HG03064 (cell line): ENCODE data around the gene HIVEP3.

ENCODE experiments used
- ATAC-seq: cut with Tn5 transposase; IDR thresholded peaks from one replicate; pipeline ENCODE4 v1.9.1; 2021; ENCODE audit warnings: low read depth; ENCODE audit not compliant: unreplicated experiment

The HIVEP3 gene

DNA sequence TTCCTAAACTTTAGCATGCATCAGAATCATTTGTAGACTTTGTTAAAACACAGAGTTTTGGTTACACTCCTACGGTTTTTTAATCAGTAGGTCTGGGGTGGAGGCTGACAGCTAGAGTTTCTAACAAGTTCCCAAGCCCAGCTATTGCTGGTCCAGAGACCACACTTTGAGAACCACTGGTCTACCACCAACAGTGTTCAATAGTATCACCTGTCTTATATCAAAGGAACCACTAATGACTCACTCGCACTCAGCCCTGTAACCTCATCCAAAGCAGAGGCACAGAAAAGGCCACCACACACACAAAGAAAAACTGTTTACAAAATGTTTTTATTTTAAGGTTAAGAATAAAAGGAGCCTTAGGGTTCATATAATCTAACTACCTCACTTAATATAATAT, 68.7 kb downstream of the HIVEP3 start:
- no peak for ATAC-seq

DNA sequence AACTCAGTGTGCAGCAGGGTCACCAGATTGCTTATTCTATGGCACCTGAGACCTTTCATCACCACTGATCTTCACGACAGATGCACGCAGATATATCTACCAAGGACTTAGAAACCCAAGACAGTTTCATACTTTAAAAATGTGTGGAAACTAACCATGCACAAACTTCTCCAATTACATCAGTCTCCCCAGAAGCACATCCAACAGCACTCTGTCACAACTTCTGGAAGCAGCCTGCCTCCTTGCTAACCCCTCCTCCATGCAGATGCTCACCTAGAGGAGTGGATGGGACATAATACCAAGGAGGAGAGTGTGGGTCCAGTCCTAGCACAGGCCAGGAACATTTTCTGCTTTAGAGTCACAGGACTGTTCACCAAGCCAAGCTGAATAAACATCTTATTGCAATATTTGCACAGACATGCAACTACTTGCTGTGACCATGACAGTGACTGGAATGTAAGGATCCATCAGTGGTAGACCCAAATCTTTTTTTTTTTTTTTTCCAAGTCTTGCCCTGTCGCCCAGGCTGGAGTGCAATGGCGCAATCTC, 69.4 kb downstream of the HIVEP3 start:
- ATAC-seq: no peak

DNA sequence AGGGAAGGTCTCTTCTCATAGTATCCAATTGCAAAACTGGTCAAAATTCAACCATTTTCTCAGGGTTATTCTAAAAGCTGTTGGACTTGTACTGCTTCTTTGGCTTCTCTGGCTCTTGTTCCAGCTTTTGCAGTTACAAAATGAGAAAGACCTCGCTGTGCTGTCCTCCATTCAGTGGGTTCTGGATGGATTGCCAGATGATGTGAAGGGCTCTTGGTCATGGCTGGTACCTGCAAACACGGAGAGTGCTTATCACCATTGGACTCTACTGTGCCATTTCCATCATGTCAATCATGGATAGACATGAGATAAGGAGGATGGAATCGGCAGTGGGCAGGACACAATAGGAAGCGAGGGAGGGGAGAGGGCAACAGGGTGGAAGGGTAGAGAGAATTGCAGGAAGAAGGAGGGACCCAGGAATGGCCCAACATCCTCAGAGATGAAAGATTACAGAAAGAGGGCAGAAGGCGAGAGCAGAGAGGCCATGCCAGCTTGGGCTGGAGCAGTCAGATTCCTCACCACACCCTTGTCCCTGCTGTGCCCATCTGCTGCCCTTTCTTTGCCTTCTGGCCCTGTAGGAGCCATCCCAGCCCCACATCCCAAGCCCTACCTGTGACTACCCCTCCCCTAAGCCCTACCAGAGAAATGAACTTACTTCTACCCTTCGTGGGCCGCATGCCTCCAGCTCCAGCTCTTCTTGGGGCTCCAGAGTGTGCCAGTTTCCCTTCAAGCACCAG, 70.3 kb downstream of the HIVEP3 start:
- no peak for ATAC-seq

DNA sequence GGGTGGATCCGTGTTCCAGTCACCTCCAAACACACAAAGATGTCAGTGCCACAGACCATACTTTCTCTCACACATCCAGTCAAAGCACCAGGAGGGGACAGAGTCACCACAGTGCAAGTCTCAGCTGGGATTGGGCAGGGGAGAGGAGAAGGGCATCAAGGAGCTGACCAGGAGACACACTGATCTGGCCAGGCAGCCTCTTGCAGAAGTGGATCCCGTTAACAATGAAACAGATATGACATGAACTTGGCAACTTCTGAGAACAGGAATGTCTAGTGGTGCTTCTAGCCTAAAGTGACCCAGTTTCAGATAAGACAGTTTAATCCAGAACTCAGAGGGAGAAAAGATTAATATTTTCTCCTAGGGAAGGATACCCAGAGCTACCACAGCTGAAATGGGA, 71.0 kb downstream of the HIVEP3 start:
- ATAC-seq: no peak

DNA sequence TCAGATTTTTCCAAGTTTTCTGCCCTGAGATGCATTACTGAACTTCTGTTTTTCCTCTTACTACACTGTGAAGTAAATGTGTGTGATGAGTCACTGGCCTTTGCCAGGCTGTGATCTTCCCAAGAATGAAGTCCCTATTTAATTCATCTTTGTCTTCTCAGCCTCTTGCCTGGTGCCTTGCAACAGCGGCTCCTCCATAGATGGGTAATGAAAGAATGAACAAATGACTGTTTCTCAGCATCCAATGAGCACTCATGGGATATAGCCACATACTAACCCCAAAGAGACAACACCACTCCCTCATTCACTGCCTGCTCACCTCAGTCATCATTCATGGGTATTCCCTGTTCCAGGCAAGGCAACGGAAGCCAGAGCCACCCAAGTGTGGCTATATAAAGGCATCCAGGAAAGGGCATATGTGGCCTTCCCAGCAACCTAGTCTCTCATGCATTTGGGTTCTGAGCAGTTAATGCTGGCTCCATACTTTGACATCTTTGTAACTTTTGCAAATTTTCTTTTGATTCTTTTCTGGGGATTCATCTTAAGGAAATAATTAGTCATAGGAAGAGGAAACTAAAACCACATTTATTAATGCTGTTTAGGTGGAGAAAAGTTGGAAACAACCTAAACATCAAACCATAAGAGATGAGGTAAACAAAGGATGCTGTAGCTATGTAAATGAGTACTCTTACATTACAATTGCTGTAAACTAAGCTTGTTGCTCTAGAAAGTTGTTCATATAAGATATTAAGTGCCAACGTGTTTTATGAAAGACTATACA, 71.9 kb downstream of the HIVEP3 start:
- no peak for ATAC-seq

DNA sequence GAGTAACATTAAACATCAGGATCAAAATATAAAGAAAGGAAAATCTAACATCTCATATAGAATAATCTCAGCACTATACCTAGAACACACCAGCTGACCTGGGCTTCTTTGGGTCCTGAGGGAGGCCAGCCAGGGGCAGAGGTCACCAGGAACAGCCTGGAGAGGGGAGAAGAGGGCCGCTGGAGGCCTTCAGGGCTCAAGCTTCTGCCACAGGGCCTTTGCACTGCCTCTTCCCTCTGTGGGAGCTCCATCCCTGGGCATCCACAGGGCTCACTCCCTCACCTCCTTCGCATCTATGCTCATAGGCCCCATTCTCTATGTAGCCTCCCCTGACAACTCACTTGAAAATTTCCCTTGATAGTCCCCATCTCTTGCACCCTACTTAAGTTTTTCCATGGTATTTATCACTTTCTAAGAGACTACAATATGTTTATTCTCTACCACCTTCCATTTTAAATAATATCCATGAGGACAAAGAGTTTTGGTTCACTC, 73.9 kb downstream of the HIVEP3 start:
- no peak for ATAC-seq

DNA sequence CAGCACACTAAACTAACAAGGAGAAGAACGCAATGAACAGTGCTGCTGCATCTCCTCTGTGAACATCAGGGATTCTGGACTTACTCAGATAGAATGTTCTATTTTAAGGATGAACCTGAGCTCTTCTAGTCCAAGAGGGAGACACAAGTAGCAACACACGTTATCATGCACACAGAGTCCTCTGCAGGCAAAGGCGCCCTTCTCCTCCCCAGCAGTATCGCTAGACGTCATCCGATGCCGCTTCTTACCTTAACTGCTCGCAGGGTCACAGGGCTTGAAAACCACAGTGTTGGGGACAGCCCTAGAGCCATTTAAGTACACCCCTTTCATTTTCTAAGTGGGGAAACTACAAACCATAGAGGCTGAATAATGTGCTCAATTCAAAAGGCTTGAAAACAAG, 74.5 kb downstream of the HIVEP3 start:
- no peak for ATAC-seq

DNA sequence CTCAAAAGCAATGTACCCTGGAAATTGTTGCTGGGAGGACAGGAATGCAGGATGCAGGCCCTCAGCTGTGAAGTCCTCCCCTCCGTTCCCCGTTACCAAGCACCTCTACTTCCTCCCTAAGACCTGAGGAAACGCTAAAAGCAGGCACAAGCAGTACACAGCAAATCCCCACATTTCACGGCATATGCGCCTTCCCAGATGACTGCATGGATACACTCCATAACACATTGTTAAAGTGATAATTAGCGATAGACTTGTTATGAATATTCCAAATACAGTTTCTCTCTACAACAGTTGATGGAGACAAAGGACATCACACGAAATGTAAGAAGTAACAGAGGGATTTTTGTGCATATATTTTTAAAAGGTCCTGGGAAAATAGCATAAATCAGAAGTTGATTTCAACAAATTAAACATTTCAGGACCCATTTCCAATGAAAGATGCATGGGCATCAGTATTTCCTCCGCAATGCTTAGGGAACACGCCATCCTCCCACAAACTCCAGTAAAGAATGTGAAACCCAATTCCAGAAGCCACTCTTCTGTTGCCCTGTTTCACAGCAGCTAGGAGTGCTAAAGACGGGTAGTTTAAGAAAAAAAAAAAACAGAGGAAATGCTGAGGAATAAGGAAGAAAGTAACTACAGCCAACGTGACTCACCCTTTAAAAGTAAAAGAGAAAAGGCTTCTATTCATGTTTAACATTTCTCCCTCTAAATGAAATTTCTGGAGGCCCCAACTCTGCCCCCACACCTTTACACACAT, 75.5 kb downstream of the HIVEP3 start:
- ATAC-seq: no peak

DNA sequence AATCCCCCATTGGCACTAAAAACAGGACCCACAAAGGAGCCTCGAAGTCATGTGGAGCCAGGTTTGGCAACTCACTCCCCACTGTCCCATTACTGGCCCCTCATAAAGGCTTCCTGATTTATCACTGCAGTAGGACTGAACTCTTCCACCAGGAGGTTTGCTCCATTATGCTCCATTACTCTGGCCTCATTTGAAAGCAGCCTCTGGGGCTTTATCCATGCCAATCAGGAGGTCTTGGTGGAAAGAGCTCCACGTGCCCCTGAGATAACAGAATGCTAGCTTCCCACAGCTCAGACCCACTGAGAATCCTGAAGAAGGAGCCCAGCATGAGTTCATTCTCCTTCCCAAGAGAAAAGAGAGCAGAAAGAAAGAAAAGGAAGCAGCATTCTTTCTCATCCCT, 76.4 kb downstream of the HIVEP3 start:
- no peak for ATAC-seq

DNA sequence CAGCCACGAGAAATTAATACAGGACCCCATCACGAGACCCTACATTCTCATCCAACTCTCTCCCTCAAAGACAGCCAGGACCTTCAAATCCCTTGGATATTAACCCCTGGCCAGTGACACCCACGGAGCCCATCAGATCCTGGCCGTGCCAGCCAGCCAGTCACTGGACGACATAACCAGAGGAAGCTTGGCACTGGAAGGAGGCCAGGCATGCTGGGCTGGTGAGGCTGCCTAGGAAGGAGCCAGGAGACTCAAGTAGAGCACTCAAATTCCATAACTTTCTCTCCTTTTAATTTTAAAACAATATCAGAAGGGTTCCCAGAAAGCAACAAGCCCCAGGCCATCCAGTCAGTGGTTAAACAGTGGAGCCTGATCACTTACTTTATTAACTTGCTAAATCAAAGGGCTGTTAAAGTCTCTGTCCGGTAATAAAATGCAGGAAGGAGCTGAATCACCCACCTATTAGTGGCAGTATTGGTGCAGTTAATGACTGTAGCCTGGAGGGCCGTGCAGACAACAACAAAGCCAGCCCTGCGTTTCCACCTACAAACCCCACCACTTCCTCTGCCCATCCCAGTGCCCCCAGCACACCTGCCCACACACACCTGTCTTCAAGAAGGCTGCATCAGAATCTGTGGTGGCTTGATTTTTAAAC, 78.0 kb downstream of the HIVEP3 start:
- no peak for ATAC-seq

DNA sequence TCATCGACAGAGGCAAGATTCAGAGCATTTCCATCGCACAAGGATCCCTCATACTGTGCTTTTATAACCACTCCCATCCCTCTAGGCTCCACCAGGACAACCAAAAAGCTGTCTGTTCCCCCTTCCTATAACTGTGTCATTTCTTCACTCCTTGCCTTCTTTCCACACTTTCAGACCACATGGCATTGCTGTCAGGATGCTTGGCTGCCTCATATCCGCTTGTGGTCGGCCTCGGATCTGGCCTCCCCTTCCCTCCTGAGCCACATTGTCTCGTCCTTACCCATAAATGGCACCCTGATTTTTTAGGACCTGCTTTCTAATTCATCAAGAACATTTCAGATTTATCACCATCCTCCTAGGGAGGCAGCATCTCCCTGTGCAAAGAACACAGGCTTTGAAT, 80.5 kb downstream of the HIVEP3 start:
- no peak for ATAC-seq

DNA sequence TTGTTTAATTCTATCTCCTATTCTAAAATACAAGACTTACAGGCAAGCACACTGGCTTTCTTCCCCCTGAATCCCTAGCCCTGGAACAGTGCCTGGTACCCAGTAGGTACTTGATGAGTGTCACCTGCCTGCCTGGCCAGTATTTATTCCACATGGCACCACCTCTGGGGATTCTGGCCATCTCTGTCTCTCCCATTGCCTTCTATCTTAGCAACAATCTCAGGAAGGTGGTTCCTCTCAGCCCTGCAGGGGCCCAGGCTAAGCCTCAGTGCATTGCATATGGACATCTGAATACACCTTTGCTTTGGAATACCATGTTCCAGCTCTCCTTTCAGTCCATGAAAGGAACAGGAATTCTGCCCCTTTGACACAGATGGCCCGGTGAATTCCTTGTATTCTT, 81.0 kb downstream of the HIVEP3 start:
- ATAC-seq: no peak

DNA sequence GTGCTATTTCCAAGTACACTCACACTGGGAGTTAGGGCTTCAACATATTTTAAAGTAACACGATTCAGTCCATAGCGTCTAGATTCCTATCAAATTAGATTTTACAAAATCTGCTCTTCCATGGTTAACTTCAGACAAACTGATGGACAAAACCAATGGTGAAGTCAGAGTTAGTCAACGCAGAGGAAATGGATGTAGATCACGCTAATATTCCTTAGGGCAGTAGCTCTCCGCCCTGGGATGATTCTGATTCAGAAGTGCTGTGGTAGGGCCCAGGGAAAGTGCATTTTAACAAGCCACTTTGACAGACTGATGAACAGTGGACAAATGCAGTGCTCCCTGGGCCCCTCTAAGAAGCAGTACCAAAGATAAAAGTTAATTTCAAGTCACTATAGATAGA, 83.2 kb downstream of the HIVEP3 start:
- ATAC-seq: no peak

DNA sequence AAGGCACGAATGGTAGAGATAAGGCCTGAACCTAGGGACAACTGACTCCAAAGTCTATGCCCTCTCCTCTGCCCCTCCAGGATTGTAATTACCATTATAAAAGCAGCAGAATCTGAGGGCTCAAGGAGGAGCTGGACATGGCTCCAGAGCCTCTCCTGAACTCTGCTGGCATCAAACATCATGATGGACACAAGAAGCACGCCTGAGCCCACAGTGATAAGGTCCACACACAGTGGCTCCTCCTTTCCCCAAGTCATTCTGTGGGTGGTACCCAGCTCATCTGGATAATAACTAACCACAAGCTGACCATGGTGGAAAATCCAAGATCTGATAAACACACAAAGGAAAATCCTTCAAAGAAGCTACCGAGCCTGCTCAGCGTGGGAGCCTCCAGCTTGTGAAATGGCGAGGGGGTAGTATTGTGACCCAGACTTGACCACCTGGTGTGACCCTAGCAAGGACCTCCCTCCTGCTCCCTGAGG, 85.2 kb downstream of the HIVEP3 start:
- ATAC-seq: no peak

DNA sequence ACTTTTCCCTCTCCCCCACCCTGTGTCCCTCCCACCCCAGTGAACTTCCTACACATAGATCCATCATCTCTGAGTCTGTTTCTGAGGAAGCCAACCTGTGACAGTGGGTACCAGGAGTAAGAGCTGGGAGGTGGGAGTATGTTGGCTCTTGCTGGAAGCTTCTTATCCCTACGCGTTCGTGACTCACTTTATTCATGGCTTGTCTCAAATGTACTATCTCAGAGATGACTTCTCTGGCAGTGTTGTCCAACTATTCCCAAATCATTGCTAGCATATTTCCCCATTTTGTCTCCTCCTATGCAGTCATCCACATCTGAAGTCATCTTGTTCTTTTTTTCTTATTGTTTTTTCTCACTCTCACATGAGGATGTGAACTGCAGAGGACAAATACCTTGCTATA, 88.0 kb downstream of the HIVEP3 start:
- ATAC-seq: no peak

DNA sequence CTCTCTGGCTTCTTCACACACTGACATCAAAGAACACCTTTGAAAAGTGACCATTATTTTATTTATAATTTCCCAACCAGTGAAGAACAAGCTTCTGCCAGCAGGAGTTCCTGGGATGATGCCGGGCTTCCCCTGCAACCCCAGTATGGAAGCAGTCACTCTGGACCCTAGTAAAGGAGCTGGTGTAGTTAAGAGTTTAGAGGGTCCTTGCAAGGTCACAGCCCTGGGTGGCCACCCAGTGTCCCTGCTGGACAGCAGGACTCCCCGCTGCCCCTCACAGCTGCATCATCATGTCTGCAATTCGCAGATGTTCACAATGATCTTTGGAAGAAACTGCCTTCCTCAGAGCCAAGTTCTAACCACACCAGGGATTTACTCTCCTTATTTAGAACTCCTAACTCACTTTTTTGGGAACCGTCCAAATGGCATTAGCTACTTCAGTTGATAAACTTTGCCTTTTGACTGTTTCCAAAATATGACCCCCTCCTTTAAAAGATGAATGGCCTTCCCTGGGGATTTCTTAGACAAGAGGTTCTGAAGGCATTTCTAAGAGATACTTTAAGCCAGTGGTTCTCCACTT, 90.6 kb downstream of the HIVEP3 start:
- ATAC-seq: no peak

DNA sequence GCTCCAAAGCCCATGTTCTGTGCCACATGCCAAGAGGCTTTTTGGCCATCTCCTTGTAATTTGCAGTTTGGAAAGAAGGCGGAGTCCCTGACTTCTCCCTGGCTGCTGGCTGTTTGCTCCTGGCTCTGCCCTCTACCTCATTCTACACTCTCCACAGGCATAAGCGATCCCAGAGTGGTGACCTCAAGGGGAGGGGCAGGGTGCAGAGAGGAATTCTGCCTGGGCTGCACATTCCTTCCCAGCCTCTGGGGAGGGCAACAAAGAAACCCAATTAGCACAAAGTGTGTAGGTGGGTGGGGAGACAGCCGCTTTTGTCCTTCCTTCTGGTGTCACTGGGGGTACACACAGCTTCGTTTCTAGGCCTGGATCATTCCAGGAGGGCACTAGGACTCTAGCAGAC, 95.3 kb downstream of the HIVEP3 start:
- no peak for ATAC-seq

DNA sequence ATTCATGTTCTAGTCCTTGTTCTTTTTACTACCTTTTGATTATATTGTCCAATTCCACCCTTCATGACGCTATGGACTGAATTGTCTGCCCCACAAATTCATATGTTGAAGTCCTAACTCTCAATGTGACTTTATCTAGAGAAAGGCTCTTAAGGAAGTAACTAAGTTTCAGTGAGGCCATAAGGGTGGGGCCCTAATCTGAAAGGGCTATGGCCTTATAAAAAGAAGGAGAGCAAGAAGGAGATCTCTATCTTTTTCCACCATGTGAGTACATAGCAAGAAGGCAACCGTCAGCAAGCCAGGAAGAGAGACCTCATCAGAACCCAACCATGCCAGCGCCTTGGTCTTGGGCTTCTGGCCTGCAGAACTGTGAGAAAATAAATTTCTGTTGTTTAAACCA, 95.9 kb downstream of the HIVEP3 start:
- no peak for ATAC-seq

DNA sequence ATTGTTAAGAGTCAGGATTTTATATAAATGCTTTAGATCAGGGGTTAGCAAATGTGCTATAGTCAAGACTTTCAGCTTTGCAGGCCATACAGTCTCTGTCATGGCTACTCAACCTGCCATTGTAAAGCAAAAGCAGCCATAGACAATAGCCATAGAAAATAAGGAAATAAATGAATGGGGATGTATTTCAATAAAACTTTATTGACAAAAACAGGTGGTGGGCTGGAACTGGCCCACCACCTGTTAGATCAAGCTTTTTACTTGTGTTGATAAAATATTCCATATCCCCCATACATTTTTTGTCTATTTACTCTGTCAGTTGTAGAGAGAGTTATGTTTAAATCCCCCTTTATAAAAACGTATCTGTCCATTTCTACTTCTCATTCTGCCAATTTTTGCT, 98.9 kb downstream of the HIVEP3 start:
- ATAC-seq: no peak

DNA sequence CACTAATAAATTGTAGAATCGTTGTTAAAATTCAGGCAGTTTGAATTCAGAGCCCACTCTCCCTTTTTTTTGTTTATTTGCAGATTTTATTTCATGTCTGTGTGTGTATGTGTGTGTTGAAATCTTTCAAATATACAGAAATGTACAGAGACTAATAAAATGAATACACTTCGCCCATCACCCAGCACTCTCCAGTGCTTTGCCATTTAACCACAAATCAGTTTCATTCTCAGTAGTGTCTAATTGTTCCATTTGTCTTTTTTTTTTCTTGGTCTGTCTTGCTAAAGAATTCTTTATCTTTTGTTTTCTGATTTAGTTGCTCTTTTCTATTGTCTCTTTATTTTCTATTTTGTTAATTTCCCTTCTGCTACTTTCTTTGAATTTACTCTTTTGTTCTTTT, 99.7 kb downstream of the HIVEP3 start:
- ATAC-seq: no peak
